Activated CD4-positive, alpha-beta T cell treated with anti-CD3 and anti-CD28 coated beads for 36 hours (primary cell): Measurements from ENCODE around the gene UBE2Q1. TPM values are rescaled to one million over a fixed set of nuclear protein-coding genes. Genes with fewer than 3 reads are reported as not detected.

ENCODE experiments used
- ATAC-seq: fragments of 200-7000 bp; cut with Tn5 transposase; one replicate; pipeline ENCODE4 v1.10.0; 2021; ENCODE audit warnings: mild to moderate bottlenecking, moderate library complexity
- CTCF ChIA-PET: fragments of 350-600 bp; sonication (Branson Sonifier 250); formaldehyde crosslinking; loops from one replicate; lab custom pipeline; 2021; ENCODE audit warnings: antibody characterized with exemption; lab: Charles Lee
- POLR2A ChIA-PET: fragments of 350-600 bp; sonication (Branson Sonifier 250); formaldehyde crosslinking; loops from one replicate; lab custom pipeline; 2021; ENCODE audit warnings: antibody characterized with exemption, inconsistent platforms; lab: Charles Lee
- DNase-seq: peaks from one replicate; pipeline ENCODE4 v3.0.0-alpha.2; 2020
- H3K27ac Mint-ChIP-seq: one replicate; pipeline ENCODE4 v1.8.0; 2021; ENCODE audit warnings: mixed read lengths
- H3K27me3 Mint-ChIP-seq: one replicate; pipeline ENCODE4 v1.8.0; 2021; ENCODE audit warnings: mixed read lengths
- H3K36me3 Mint-ChIP-seq: one replicate; pipeline ENCODE4 v1.8.0; 2021; ENCODE audit warnings: low read depth, mixed read lengths
- H3K4me1 Mint-ChIP-seq: one replicate; pipeline ENCODE4 v1.8.0; 2021; ENCODE audit warnings: mixed read lengths
- H3K4me3 Mint-ChIP-seq: one replicate; pipeline ENCODE4 v1.8.0; 2021; ENCODE audit warnings: mild to moderate bottlenecking, moderate library complexity, mixed read lengths
- H3K9me3 Mint-ChIP-seq: one replicate; pipeline ENCODE4 v1.8.0; 2021; ENCODE audit warnings: low read depth, mixed read lengths
- intact Hi-C, 2 experiments: fragments of 100-400 bp; cut with DNase I in 1 of 2; cut with micrococcal nuclease in 1 of 2; formaldehyde crosslinking; loops; one replicate each; pipeline versions ENCODE4 v1.14.2 to v1.15.1; 2022 to 2024; cut with DNase I, micrococcal nuclease
- total RNA-seq, 2 experiments: library from RNA; stranded (reverse); gene quantifications; one replicate each; pipeline ENCODE4 v1.2.3, GENCODE V29; 2021

The UBE2Q1 gene
- total RNA-seq, 2 experiments from 2014 or later = 89.3 to 101 TPM

- peaks cover 37% of the 10 kb centered on the region for H3K36me3 Mint-ChIP-seq
These were observed 7.8 kb downstream of the UBE2Q1 start for GRCh38 chr1:154550657-154551056.

GRCh38 chr1:154550070-154550469 is 8.4 kb downstream of the UBE2Q1 start:
- peaks cover 31% of the 10 kb centered on the region for H3K36me3 Mint-ChIP-seq
- H3K4me3 Mint-ChIP-seq = no peak overlapping the region
- no peaks in the 10 kb centered on the region for H3K27me3 Mint-ChIP-seq
- CTCF ChIA-PET = interaction anchor here (0.7 to 3.1 kb wide), 5 partner anchors 53 to 510 kb away, joined by 3 to 16 read pairs (median 3); no protein-coding TSS in a partner anchor
- DNase-seq (no peak), ATAC-seq (no peak)
- POLR2A ChIA-PET = no interaction called here
- H3K9me3 Mint-ChIP-seq = no peaks in the 10 kb centered on the region
- intact Hi-C loops = no loop called here
- peaks cover 9% of the 10 kb centered on the region for H3K4me1 Mint-ChIP-seq
- no peak overlapping the region for H3K27ac Mint-ChIP-seq

More at GRCh38 chr1:154550657-154551056, 7.8 kb downstream of the UBE2Q1 start:
- ATAC-seq (no peak), DNase-seq (no peak)
- Mint-ChIP-seq H3K4me3 (no peak overlapping the region), H3K4me1 (peaks cover 10% of the 10 kb centered on the region), H3K9me3 (no peaks in the 10 kb centered on the region), H3K27me3 (no peaks in the 10 kb centered on the region), H3K27ac (no peak overlapping the region)
- ChIA-PET CTCF (interaction anchor here (0.7 to 3.9 kb wide), 5 partner anchors 53 to 510 kb away, joined by 3 to 29 read pairs (median 3); no protein-coding TSS in a partner anchor), POLR2A (no interaction called here)
- intact Hi-C loops = no loop called here

GRCh38 chr1:154549202-154549770 is 9.2 kb downstream of the UBE2Q1 start:
- Mint-ChIP-seq H3K27me3 (no peaks in the 10 kb centered on the region), H3K36me3 (peaks cover 27% of the 10 kb centered on the region), H3K4me1 (peaks cover 9% of the 10 kb centered on the region), H3K9me3 (no peaks in the 10 kb centered on the region), H3K27ac (peak overlapping the region; percentile 2), H3K4me3 (no peak overlapping the region)
- ATAC-seq = no peak
- intact Hi-C loops = loop anchor here (5.0 to 10.0 kb wide), 3 partner anchors 194 to 362 kb away; partner anchors contain the start of gene CFAP141 (in 1 of the 2)
- DNase-seq = no peak
- ChIA-PET CTCF (interaction anchor here (0.7 to 3.1 kb wide), 6 partner anchors 52 to 144 kb away, joined by 3 to 16 read pairs (median 4); no protein-coding TSS in a partner anchor), POLR2A (no interaction called here)

- ATAC-seq (peak; percentile 52), DNase-seq (no peak)
- Mint-ChIP-seq H3K36me3 (peaks cover 17% of the 10 kb centered on the region), H3K27me3 (no peaks in the 10 kb centered on the region), H3K4me1 (peaks cover 9% of the 10 kb centered on the region), H3K9me3 (no peaks in the 10 kb centered on the region), H3K4me3 (no peak overlapping the region), H3K27ac (no peak overlapping the region)
- ChIA-PET POLR2A (no interaction called here), CTCF (interaction anchor here (1.8 to 3.1 kb wide), 2 partner anchors 12 to 69 kb away, joined by 13 to 16 read pairs; no protein-coding TSS in a partner anchor)
- intact Hi-C loops = loop anchor here (5.0 to 10.0 kb wide), 3 partner anchors 193 to 361 kb away; partner anchors contain the start of gene CFAP141 (in 1 of the 2)
These were observed 10.4 kb downstream of the UBE2Q1 start for GRCh38 chr1:154548028-154548427.

- no peak overlapping the region for H3K27ac Mint-ChIP-seq
- intact Hi-C loops = loop anchor here (2.0 to 10.0 kb wide), 4 partner anchors 192 to 360 kb away; partner anchors contain the start of genes ATP8B2 (in 1 of the 2) and CFAP141 (in 1 of the 2)
- CTCF ChIA-PET = interaction anchor here (0.6 to 2.9 kb wide), 38 partner anchors 9 to 494 kb away, joined by 3 to 115 read pairs (median 4); partner anchors contain the start of genes ATP8B2 and UBE2Q1
These were observed 11.2 kb downstream of the UBE2Q1 start for GRCh38 chr1:154547105-154547732.

GRCh38 chr1:154546264-154547063 is 12.0 kb downstream of the UBE2Q1 start:
- CTCF ChIA-PET = interaction anchor here (0.6 to 2.9 kb wide), 39 partner anchors 10 to 494 kb away, joined by 3 to 115 read pairs (median 4); partner anchors contain the start of genes ATP8B2 and UBE2Q1
- peaks cover 2% of the 10 kb centered on the region for H3K27me3 Mint-ChIP-seq
- peak; percentile 94 for ATAC-seq
- intact Hi-C loops = loop anchor here (1.0 to 10.0 kb wide), 5 partner anchors 67 to 359 kb away; partner anchors contain the start of genes ATP8B2 (in 1 of the 2) and CFAP141 (in 1 of the 2)
- H3K4me3 Mint-ChIP-seq = no peak overlapping the region
- DNase-seq = peak; percentile 79
- H3K27ac Mint-ChIP-seq = no peak overlapping the region
- no peaks in the 10 kb centered on the region for H3K9me3 Mint-ChIP-seq
- H3K4me1 Mint-ChIP-seq = peaks cover 9% of the 10 kb centered on the region
- H3K36me3 Mint-ChIP-seq = peaks cover 13% of the 10 kb centered on the region
- POLR2A ChIA-PET = no interaction called here

More at GRCh38 chr1:154547105-154547732, 11.2 kb downstream of the UBE2Q1 start:
- Mint-ChIP-seq H3K9me3 (no peaks in the 10 kb centered on the region), H3K36me3 (peaks cover 15% of the 10 kb centered on the region), H3K27me3 (no peaks in the 10 kb centered on the region), H3K4me3 (no peak overlapping the region), H3K4me1 (peaks cover 9% of the 10 kb centered on the region)
- POLR2A ChIA-PET = no interaction called here
- no peak for ATAC-seq
- DNase-seq = no peak

- Mint-ChIP-seq H3K36me3 (no peaks in the 10 kb centered on the region), H3K27me3 (peaks cover 2% of the 10 kb centered on the region), H3K9me3 (no peaks in the 10 kb centered on the region), H3K4me1 (no peaks in the 10 kb centered on the region), H3K4me3 (no peak overlapping the region), H3K27ac (no peak overlapping the region)
- intact Hi-C loops = loop anchor here (10.0 kb wide), 1 partner anchor 186 kb away; no protein-coding TSS in a partner anchor
- ChIA-PET CTCF (no interaction called here), POLR2A (no interaction called here)
- DNase-seq (no peak), ATAC-seq (no peak)
These were observed 17.2 kb downstream of the UBE2Q1 start for GRCh38 chr1:154541231-154541630.

- Mint-ChIP-seq H3K27ac (no peak overlapping the region), H3K4me1 (no peaks in the 10 kb centered on the region), H3K36me3 (no peaks in the 10 kb centered on the region), H3K4me3 (no peak overlapping the region), H3K27me3 (peaks cover 4% of the 10 kb centered on the region), H3K9me3 (no peaks in the 10 kb centered on the region)
- ATAC-seq (no peak), DNase-seq (no peak)
- POLR2A ChIA-PET = no interaction called here
- CTCF ChIA-PET = no interaction called here
- intact Hi-C loops = loop anchor here (10.0 kb wide), 1 partner anchor 185 kb away; no protein-coding TSS in a partner anchor
These were observed 18.7 kb downstream of the UBE2Q1 start for GRCh38 chr1:154539486-154540483.

GRCh38 chr1:154536570-154536969 is 21.9 kb downstream of the UBE2Q1 start:
- intact Hi-C loops = no loop called here
- Mint-ChIP-seq H3K9me3 (no peaks in the 10 kb centered on the region), H3K4me3 (no peak overlapping the region), H3K27me3 (peaks cover 2% of the 10 kb centered on the region), H3K27ac (no peak overlapping the region), H3K36me3 (no peaks in the 10 kb centered on the region), H3K4me1 (no peaks in the 10 kb centered on the region)
- ChIA-PET POLR2A (no interaction called here), CTCF (interaction anchor here (0.6 to 0.7 kb wide), 2 partner anchors 379 to 515 kb away, joined by 3 read pairs; partner anchors contain the start of gene ADAM15)
- no peak for DNase-seq
- no peak for ATAC-seq
